ENCODE measurements around the gene SPTB.

SPTB gene

DNA sequence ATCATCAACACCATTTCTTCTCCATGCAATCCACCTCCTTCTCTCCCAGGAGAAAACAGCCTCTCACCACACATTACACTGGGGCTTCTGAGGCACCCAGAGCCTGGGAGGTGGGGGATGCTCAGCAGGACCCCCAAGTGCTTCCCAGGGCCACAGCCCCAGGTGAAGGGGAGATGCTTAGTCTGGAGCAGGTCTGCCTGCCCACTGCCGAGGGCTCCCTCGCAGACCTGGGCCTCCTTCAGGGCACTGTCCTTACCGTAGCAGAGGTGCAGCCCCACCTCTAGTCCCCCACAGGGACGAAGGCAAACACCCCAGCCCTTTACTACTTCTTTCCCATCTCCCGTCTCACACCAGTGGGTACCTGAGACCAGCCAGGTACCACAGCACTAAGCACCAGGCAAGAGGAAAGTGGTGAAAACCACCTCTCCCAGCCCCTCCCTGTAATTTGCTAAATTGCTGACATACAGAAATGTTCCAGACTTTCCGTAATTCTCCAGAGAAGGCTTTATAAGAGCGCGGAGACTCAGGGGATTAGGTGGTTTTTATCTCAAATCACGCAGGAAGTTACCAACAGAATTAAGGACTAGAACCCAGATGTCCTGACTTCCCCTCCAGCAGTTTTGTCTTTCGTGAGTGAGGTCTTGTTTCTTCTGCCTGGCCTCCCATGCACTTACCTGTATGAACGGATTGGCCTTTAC, 116.5 kb downstream of the SPTB start:
- no peak for DNase-seq

DNA sequence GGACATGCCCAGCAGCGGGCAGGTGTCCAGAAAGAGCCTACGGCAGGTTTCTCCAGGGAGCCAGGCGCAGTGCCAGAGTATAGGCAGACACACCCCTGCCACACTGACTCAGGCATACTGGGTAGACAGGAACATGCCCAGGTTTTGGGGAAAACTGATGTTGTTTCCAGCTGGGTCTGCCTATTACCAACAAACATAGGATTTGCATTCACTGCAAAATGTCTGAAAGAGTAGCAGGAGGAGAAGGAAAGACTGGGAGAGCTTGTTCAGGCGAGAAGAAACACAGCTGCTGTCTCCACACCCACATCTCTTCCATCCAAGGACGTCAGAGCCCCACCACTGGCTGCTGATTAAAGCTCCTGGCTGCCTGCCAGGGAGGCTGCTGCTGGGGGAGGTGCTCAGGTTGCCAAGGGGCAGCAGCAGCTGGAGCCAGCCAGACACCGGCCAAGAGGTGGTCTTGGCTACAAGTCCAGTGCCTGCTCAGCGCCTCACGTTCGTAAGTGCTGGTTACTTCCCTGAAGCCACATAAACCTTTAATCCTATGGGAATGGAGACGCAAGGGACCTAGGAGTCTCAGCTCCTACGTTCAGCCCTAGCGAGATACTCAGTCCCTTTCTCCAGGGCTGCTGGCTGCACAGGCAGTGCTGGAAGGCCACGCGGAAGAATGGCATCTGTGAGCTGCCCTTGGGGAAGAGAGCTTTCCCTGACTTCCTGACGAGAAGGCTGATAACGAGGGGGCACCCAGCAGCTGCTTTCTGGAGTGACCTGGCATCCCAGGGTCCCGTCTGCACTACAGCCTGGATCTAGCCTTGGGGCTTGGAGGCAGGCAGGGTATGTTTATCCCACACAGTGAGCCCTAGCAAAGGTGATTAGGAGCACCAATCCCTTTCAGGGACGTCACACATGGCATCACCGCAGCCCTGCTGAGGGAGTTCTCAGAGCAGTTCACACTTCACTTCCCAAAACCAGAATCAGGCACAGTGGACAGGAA, 117.4 kb downstream of the SPTB start:
- DNase-seq = peak; percentile 20 to 33

DNA sequence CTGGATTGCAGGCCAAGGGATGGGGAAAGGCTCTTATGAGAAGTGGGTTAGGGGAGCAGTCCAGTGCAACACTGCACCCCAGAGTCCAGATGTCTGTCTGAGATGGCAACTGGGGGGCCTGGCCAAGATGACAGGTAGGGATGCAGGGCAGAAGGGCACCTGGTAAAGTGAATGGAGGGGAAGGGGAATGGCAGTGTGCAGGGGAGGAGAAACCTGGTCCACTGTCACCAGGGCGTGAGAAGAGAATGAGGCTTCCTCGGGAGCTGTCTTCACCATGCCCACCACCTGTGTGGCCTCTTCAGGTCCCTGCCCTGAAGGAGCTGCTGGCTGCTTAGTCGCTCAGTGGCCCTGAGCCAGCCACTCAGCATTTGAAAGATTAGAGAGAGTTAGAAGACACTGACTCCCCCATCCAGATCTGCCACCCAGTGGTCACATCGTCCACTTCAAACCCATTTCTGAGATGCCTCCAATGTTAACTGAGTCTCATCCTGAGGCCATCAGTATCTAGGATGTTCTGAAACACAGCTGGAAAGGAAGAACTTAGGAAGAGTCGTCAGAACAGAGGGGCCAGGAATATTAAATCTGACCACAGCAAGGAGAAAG, 118.2 kb downstream of the SPTB start:
- DNase-seq = no peak

DNA sequence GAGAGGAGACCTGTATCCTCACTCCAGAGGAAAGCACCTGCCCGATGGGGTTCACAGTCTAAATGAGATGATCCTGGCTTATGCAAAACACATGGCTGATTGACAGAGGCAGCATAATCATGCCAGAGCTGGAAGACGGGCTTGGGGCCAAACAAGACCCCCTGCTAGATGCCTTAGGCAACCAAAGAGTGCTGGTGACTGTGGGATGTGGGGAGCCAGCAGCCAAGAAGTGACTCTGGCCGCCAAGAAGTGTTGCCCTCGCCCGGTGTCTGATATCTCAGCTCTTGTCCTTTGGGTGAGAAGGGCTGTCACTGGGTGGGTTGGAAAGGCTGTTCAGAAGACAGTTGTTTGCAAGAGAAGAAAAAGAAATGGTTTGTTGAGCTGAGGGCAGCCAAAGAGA, 118.8 kb downstream of the SPTB start:
- no peak for DNase-seq

DNA sequence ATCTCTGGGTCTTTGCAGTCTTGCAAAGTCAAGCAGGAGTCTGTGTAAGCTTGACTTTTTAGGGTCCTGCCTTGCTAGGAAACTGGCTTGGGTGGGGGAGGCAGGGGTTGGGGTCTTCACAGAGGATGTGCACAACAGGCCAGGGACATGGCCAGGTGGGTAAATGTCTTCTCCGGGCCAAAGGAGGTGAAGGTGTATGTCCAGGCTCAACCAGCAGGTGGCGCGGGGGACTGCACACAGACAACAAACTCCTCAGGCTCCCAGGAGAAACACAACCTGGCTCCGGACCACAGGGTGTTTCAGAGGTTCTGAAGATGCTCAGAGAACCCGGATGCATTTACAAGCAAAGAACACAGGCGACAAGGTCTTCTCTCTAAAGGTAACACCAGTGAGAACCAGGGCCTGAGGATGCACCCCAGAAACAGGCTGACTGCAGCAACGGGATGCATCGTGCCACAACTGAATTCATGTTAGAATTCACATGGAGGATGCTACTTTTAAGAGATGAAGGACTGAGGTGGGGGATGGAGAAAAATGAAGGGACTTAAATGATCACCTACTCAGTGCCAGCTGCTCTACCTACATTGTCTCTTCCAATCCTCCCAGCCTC, 119.5 kb downstream of the SPTB start:
- no peak for DNase-seq

DNA sequence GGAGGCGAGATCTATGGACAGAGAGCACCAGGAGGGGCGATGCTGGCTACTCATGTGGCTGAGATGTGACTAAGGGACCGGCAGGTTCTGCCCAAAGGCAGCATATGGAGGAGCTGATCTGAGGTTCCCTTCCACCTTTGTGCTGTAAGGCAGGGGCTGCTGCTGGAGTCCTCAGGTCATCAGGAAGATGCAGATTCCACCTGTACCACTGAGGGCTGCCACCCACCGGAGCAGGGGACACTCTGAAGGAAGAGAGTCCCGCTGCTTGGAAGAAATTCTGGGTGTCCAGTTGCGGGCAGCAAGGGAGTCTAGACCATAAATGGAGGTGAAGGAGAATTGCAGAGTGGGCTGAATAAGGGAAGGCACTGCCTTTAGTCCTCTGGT, 120.2 kb downstream of the SPTB start:
- no peak for DNase-seq

DNA sequence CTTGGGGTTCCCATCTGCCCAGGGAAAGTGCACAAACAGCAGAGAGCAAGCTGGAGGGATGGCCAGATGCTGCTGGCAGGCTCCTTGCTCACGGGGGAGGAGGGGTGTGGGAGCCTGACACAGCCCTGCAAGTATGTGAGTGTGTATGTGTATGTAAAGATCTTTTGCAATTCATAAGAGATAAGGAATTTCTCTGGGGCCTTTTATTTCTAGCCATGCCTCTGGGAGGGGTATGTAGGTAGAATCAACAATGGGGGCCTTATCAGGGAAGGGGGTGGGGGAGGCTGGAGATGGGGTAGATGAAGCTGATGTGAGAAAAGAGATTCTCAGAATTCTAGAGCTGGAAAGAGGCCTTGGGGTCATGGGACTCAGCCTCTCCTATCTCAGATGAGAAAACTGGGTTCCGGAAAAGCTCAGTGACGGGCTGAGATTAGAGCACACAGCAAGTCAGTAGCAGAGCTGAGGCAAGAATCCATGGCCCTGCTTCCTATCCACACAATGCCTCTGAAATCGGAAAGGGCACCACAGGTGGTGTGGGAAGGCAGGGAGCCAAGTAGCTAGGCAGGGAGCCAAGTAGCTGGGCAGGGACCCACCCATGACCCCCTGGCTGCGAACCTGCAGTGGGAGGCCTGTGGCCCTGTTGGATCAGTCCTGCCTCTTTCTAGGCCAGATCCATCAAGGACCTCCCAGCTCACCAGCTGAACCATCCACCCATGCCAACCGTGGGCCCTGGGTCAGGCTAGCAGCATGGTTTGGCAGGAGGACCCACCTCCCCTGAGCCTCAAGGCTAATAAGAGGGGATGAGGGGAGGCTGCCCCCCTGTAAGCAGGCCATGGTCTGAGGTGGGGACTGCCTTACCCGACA, 120.8 kb downstream of the SPTB start:
- no peak for DNase-seq

DNA sequence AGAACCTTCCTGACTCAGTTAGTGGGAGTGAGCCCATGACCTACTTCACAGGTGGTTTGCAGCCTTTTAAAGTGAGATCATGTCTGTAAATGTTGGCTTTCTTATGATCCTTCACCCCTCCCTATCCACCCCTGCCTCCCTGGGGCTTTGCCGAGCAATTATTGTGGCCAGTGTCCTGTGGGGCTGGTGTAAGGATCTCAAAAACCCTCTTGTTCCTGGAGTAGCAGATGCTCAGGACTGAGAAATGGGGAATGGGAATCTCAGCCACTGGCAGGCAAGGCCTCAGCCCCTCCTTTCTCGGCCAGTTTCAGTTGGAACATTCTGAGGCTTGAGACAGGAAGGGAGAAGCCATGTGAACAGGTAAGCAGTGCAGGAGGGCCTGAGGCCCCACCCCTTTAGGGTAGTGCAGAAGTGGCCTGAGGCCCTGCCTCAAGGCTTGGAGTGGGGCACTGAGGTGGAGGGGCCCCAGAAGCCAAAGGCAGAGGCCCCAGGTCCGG, 121.6 kb downstream of the SPTB start:
- DNase-seq = no peak

DNA sequence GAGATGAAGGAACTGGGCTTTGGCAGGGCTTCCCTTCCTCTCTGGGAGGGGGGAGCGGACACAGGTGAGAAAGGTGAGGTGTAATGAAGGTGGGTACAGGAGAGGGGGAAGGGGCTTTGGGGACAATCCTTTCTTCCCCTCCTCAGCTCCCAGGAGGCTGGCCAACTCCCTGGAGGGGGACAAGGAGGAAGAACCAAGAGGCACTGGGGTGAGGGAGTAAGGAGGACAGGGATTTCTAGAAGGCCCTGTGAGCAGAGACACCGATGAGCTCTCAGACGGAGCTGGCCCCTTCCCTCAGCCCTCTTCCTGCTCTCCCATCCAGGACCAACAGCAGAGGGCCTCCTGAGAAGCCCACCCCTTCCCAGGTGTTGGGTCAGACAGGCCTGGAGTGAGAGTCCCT, 122.1 kb downstream of the SPTB start:
- no peak for DNase-seq

DNA sequence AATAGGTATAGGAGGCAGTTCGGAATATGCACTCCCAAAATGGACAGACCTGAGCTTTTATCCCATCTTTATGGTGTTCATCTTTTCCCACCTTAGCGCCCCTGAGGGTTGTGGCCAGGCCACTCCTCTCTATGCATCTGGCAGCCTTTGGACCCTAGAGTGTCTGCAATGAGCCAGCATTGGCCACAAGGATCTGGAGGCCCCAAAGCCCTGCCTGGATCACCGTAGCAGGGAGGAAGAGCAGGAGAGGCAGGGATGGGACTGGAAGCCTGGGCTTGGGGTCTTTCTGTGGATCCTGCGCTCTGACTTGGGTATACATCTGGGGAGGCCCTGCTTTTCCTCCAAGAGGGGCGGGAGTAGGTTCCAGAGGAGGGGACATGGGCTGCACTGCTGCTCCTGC, 123.0 kb downstream of the SPTB start:
- no peak for DNase-seq

DNA sequence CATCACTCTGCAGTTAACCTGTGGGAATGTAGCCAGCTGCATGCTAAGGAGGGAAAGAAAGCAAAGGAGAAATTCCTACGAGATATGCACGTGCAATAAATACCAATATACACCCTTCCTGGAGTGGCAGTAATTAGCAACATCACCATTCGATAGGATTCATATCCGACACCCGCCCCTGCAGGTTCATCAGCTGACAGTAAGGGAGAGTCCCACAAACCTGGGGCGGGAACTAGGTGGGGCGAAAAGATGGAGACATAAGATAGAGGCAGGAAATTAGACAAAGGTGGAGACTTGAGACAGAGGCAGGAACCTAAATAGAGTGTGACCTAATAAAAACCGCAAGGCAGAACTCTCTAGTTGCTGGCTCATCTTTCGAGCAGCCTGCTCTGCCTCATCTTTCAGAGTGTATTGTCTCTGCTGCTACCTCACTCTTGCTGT, 123.9 kb downstream of the SPTB start:
- DNase-seq = no peak

DNA sequence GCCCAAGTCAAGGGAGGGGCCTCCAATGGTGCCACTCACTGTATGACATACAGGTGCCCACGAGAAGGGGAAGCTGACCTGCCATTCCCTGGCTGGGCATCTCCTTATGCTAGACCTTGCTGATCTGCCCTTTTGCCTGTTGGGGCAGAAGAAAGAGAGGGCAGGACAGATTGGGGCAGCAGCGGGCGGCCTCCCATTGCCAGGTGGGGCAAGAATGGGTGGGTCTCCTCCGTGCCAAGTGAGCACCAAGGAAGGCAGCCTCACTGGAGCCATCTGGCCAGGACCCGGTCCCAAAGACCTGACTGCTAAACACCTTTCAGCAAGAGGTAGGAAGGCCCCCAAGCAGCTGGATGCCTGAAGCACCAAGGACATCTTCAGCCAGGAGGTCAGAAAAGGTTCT, 125.0 kb downstream of the SPTB start:
- DNase-seq = no peak

DNA sequence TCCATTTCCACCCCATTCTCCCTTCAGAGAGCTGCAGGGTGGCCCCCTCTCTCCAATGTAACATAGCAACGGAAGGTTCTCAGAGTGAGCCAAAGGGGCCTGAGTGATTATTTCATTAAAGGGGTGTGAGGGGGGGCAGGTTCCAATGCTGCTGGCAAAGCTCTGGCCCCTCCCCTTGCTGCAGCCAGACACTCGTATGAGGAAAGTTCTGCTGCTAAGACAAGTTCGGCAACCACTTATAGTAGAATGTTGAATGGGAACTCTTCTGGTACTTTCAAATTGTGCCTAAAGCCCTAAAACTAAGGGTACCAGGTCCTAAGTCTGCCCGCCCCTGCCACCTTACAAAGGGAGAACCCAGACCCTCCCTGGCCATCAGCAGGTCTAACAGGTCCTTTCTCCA, 125.7 kb downstream of the SPTB start:
- no peak for DNase-seq

DNA sequence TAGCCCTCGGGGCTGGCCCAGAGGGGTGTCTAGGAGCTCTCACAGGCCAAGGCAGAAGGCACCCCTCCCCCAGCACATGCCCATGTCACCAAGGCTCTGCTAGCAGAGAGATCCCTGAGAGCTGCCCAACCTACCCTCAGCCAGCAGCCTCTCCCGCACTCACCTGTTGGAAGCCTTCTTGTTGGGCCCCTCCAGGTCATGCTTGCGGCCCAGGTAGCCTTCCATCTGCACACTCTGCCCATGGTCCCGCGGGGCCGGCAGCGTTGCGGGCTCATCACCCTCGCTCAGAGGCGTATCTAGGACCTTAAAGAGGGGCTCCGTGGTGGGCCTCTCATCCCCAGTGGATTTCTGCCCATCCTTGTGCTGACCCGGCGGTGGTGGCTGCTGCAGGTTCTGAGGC, 126.3 kb downstream of the SPTB start:
- no peak for DNase-seq

DNA sequence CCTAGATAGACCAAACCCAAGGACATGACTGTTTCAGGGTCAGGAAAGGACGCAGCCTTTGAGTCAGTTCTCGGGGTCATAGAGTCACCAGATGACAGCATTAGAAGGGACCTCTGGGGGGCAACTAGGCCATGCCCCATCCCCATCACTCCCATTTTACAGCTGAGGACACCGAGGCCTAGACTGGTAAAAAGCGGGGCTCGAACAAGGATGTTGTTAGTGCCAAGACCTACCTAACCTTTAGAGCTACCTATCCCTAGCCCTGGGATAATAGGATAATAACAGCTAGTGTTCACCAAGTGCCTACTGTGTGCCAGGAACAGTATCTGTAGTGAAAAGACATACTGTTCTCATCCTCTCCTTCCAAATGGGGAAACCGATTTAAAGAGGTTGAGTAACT, 126.8 kb downstream of the SPTB start:
- DNase-seq = no peak

DNA sequence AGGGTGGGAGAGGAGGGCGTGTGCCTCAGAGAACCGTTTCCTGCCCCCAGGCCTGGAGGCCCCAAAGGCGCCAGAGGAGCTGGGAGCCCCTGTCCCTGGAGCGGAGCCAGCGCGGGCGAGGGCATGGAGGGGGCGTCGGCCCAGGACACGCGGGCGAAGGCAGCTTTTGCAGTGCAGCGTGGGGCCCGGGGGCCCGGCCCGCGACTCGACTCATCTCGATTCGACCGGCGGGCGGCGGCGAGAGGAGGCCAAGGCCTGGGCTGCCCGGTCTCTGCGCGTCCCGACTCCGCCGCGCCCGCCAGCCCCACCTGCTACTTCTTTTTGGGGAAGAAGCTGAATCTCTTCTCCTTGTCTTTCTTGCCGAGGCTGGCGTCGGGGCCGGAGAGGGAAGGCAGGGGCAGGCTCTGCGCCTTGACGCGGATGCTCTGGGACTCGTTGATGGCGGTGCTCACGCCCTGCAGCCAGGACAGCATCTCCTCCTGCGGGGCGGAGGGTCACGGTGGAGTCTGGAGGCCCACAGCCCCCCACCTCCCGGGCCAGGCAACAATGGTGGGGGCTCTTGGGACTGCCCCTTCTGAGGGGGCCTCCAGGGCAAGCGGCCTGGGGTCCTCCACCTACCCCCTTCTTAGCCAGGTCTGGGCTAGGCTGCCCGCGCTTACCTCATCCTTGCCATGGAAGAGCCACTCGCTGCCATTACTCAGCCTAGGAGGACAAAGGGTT, 130.6 kb downstream of the SPTB start:
- DNase-seq = no peak

DNA sequence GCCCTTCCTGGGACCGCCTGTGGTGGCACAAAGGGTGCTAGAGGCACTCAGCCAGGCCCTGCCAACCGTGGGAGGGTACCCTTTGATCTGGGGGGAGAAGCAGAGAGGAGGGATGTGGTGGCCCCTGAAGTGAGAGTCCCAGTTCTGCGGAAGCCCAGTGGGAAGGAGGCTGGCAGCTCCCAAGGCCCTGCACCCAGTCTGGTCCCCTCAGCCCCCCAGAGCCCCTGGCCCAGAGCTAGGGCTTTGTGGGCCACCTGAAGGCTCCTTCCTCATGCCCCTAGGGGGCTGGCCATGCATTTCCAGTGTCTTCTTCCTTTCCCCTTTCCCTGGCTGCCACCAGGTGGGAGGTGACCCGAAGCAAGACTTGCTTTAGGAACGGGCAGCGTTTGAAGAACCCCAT, 131.2 kb downstream of the SPTB start:
- DNase-seq = no peak

DNA sequence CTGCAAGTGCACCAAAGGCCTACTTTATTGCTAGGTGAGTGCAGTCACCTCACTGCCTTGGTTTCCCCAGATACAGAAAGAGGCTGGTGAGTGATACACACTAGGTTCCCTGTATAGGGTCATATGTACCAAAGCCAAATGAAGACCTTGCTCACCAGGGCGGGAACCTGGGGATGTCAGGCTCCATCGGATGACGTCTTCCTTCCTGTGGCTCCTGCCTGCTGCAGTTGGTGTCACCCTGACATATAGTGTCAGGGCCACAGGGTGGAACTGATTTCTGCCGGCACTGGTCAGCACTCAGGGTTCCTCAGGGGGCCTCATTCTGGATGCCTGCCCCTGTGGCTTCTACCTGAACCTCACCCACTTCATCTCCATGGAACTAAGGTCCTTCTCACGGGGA, 132.4 kb downstream of the SPTB start:
- DNase-seq = no peak

DNA sequence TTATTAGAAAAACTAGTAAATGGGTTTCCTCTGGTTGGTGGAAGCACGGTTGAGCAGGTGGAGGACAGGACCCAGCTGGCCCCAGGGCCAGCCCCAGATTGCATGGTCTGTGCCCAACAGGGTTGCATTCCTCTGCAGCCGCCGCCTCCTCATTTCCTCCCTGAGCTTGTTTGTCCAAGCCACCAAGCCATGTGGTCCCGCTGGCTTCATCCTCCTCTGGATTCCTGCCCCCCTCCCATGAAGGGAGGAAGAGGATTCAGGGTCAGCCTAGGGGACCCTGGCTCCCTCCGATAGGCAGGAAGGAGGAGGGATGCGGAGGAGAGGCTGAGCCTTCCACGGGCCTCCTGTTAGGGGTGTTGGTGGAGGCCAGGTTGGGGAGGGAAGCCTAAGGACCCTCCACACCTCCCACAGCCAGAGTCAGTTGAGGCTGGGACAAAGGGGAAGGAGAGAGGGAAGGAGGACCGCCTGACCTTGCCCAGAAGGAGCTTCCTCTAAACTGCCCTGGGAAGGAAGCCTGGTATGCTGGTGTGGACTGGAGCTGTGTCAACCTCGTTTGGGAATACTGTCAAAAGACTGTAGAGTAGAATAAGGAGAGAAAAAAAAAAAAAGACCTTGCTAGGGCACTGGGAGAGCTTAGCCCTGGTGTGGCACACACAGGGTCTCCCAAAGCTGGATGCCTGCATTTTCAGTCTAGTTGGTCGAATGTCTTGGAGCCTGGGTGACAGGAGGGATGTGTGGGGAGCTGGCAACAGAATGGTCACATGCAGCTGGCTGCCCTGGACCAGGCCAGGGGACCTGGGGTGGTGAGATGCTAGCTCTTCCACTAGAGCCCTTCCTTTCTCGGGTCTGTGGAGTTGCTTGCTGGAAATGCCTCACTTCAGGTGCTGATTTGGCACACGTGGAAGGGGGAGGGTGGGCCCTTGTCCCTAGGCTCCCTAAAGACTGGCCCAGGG, 133.1 kb downstream of the SPTB start:
- peak in 1 of 2 donors; percentile 18 for DNase-seq

DNA sequence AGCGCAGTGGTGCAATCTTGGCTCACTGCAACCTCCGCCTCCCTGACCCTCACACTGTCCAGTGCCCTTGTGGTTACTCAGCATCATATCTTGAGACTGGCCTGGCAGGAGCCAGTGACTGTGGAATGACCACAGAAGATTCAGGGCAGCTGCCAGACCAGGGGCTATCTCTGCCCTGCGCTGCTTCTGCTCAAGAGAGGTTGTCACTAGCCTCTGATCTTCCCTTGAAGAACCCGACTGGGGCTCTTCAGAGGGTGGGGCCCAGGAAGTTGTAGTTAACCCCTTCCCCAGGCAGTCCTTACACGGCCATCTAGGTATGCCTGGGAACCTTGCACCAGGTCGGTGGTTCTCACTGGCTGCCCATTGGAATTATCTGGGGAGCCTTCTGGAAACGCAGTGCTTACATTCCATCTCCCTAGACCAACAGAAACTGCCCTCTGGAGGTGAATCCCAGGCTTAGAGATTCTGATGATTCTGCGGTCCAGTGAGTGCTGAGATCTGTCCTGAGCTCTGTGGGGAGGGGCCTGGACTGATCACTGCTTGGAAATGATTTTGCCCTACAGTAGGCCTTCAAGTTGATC, 134.1 kb downstream of the SPTB start:
- DNase-seq = peak; percentile 24 to 30

Data from hippocampal formation (tissue), 2 donors.